Effector memory CD8-positive, alpha-beta T cell (primary cell): ENCODE measurements around the gene GRID2IP.
A peak's percentile ranks its signal among the peaks of the same experiment; 100 is the strongest.
"Not testable (repeated sequence)": the region's sequence is repeated elsewhere in the genome, so short reads cannot be mapped to it uniquely, and the experiment has no call there.

Source experiments
- ATAC-seq: fragments of 150-1000 bp; cut with Tn5 transposase; replicated peaks from 2 replicates; pipeline ENCODE4 v1.10.0; 2021; ENCODE audit warnings: mild to moderate bottlenecking, moderate library complexity
- DNase-seq, 3 experiments: peaks; one replicate each; pipeline ENCODE4 v3.0.0; 2021
- H3K27ac Mint-ChIP-seq, 2 donors: one replicate each; pipeline ENCODE4 v1.8.0; 2022; ENCODE audit warnings: mild to moderate bottlenecking in 2 of 2, mixed read lengths in 2 of 2, moderate library complexity in 2 of 2
- H3K27me3 Mint-ChIP-seq, 2 donors: one replicate each; pipeline ENCODE4 v1.8.0; 2022; ENCODE audit warnings: mixed read lengths in 2 of 2
- H3K36me3 Mint-ChIP-seq: one replicate; pipeline ENCODE4 v1.8.0; 2022; ENCODE audit warnings: mild to moderate bottlenecking, moderate library complexity, mixed read lengths; ENCODE audit not compliant: insufficient read depth
- H3K4me1 Mint-ChIP-seq, 2 donors: one replicate each; pipeline ENCODE4 v1.8.0; 2022; ENCODE audit warnings: low read depth in 2 of 2, mixed read lengths in 2 of 2
- H3K4me3 Mint-ChIP-seq, 2 donors: one replicate each; pipeline ENCODE4 v1.8.0; 2022; ENCODE audit warnings: mild to moderate bottlenecking in 2 of 2, mixed read lengths in 2 of 2, moderate library complexity in 2 of 2
- H3K9me3 Mint-ChIP-seq, 2 donors: one replicate each; pipeline ENCODE4 v1.8.0; 2022; ENCODE audit warnings: mixed read lengths in 2 of 2
- total RNA-seq, 9 experiments: gene quantifications; one replicate each; lab custom pipeline; 2026; lab: John Stamatoyannopoulos, UW

The GRID2IP gene
- total RNA-seq = 0 to 1.7 (median 0.33) reads per million in 9 experiments

- H3K36me3 Mint-ChIP-seq = no peaks in the 10 kb centered on the region
- no peak within 1 kb of the TSS for H3K27ac Mint-ChIP-seq
- ATAC-seq (no peak), DNase-seq (no peak)
- H3K4me3 Mint-ChIP-seq = no peak within 1 kb of the TSS
- no peaks in the 10 kb centered on the region for H3K9me3 Mint-ChIP-seq
- H3K4me1 Mint-ChIP-seq = peaks cover 0 to 2% of the 10 kb centered on the region in 2 donors
- peaks cover 0 to 4% of the 10 kb centered on the region in 2 donors for H3K27me3 Mint-ChIP-seq
Measured at GRCh38 chr7:6551016-6551511, at the start of gene GRID2IP. Gene GRID2IP, minus strand, starts transcription at chr7:6551461. Its CDS starts 25 bp downstream, at chr7:6551436.

GRCh38 chr7:6600093-6600492, 48.8 kb upstream of the GRID2IP start:
- Mint-ChIP-seq H3K9me3 (no peaks in the 10 kb centered on the region), H3K27ac (peak overlapping the region in 1 of 2 donors; percentile 66), H3K36me3 (peaks cover 77% of the 10 kb centered on the region), H3K4me1 (peaks cover 8 to 13% of the 10 kb centered on the region in 2 donors), H3K27me3 (no peaks in the 10 kb centered on the region), H3K4me3 (no peak overlapping the region)
- ATAC-seq (no peak), DNase-seq (no peak)

DNA sequence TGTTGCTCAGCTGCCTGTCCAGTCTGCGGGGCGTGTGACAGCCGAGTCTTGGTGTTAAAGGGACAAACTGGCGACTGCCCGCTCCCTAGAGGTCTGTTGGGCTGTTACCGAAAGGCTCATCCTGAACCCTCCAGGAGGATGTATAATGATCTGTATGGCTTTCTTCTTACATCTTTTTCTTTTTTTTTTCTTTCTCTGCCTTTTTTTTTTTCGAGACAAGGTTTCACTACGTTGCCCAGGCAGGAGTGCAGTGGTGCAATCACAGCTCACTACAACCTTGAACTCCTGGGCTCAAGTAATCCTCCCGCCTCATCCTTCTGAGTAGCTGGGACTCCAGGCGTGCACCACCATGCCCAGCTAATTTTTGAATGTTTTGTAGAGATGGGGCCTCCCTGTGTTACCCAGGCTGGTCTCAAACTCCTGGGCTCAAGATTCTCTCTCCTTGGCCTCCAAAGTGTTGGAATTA, 39.4 kb upstream of the GRID2IP start:
- Mint-ChIP-seq H3K4me3 (peak overlapping the region; percentile 88 to 93), H3K36me3 (peaks cover 67% of the 10 kb centered on the region), H3K27me3 (no peaks in the 10 kb centered on the region), H3K27ac (peak overlapping the region; percentile 89 to 94), H3K4me1 (peaks cover 7 to 11% of the 10 kb centered on the region in 2 donors), H3K9me3 (no peaks in the 10 kb centered on the region)
- ATAC-seq (peak; percentile 0), DNase-seq (no peak)

DNA sequence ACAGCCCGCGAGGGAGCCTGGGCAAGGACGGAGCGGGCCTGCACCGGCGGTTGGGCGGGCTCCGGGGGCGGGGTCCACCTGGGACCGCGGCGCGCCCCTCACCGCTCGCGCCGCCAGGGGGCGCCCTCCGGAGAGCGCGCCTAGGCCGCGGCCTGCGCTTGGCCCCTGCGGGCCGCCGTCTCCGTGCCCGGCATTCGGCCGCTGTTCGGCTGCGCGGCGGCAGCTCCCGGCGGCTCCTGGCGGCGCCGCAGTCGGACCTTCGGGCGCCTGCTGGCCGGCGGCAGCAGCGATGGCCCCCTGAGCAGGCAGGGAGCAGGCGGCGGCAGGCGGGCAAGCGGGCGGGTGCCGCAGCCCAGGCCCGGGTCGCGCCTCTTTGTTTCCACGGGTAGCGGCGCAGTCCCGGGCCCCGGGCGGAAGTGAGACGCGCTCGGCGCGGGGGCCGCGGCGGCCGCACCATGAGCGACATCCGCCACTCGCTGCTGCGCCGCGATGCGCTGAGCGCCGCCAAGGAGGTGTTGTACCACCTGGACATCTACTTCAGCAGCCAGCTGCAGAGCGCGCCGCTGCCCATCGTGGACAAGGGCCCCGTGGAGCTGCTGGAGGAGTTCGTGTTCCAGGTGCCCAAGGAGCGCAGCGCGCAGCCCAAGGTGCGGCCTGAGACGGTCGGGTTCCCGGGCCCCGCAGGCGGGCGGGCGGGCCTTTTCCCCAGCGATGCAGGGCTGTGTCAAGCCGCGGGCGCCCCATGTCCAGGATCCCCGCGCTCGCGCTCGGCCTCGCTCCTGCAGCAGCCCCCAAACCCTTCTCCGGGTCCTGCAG, 38.8 kb upstream of the GRID2IP start, which contains the start of gene INTS15:
INTS15 (plus strand) TSS at position 193 of the 816 bp plus-strand sequence; CDS start at position 456, 263 bp downstream.
- Mint-ChIP-seq H3K36me3 (peaks cover 60% of the 10 kb centered on the region), H3K27me3 (no peaks in the 10 kb centered on the region), H3K4me1 (peaks cover 7 to 11% of the 10 kb centered on the region in 2 donors), H3K4me3 (peak within 1 kb of the TSS; percentile 88 to 93), H3K9me3 (no peaks in the 10 kb centered on the region), H3K27ac (peak within 1 kb of the TSS; percentile 89 to 94)
- DNase-seq (peak; percentile 79 to 87 (median 82)), ATAC-seq (peak; percentile 88)

DNA sequence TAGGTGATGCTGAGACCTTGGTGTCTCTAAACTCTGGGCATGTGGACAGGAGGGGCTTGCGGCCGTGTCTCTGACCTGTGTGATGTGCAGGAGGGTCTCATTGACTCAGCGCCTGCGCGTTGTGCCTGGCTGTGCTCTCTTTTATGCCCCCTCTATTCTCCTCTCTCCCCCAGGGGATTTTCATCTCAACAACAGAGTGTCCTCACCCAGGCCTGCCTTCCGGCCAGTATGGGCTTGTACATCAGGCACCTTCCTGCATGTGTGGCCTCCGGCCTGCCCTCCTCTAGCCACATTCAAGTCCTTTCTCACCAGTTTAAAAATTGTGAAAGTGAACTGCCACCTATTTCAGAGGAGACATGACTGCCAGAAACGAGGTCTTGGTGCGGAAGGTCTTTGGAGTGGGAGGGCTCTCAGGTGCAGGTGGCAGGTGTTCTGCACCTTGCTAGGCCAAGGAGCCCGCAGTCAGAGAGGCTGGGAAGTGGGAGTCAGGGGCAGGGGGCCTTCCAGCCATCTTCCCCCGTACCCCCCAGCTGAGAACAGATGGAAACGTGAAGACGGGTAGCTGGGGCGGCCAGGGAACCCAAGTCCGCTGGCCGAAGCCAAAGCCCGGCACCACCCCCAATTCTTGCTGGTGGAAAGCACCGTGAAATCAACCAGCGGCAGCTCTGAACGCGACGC, 38.0 kb upstream of the GRID2IP start:
- peaks cover 7 to 11% of the 10 kb centered on the region in 2 donors for H3K4me1 Mint-ChIP-seq
- peak overlapping the region; percentile 73 to 92 for H3K27ac Mint-ChIP-seq
- no peak for ATAC-seq
- peak overlapping the region; percentile 71 to 79 for H3K4me3 Mint-ChIP-seq
- H3K36me3 Mint-ChIP-seq = peaks cover 53% of the 10 kb centered on the region
- H3K27me3 Mint-ChIP-seq = no peaks in the 10 kb centered on the region
- DNase-seq = no peak
- H3K9me3 Mint-ChIP-seq = no peaks in the 10 kb centered on the region

DNA sequence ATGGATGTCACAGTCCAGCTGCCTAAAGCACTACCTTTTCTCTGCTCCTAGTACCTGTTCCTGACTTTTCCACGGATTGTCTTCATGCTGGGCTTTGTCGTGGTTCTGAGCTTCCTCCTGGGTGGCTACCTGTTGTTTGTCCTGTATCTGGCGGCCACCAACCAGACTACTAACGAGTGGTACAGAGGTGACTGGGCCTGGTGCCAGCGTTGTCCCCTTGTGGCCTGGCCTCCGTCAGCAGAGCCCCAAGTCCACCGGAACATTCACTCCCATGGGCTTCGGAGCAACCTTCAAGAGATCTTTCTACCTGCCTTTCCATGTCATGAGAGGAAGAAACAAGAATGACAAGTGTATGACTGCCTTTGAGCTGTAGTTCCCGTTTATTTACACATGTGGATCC, 37.3 kb upstream of the GRID2IP start:
- peaks cover 7 to 11% of the 10 kb centered on the region in 2 donors for H3K4me1 Mint-ChIP-seq
- peak overlapping the region in 1 of 2 donors; percentile 31 for H3K4me3 Mint-ChIP-seq

GRCh38 chr7:6585746-6586432, 34.6 kb upstream of the GRID2IP start:
- not testable (repeated sequence) for H3K27me3 Mint-ChIP-seq, H3K27ac Mint-ChIP-seq, H3K4me3 Mint-ChIP-seq, ATAC-seq, DNase-seq, H3K9me3 Mint-ChIP-seq, H3K4me1 Mint-ChIP-seq
- H3K36me3 Mint-ChIP-seq = peaks cover 34% of the 10 kb centered on the region

More for the DNA sequence above, 37.3 kb upstream of the GRID2IP start:
- H3K27ac Mint-ChIP-seq = no peak overlapping the region
- H3K9me3 Mint-ChIP-seq = no peaks in the 10 kb centered on the region
- DNase-seq = no peak
- H3K27me3 Mint-ChIP-seq = no peaks in the 10 kb centered on the region
- ATAC-seq = no peak
- H3K36me3 Mint-ChIP-seq = peaks cover 47% of the 10 kb centered on the region

- no peak for ATAC-seq
- H3K27me3 Mint-ChIP-seq = no peaks in the 10 kb centered on the region
- H3K36me3 Mint-ChIP-seq = peaks cover 28% of the 10 kb centered on the region
- H3K9me3 Mint-ChIP-seq = no peaks in the 10 kb centered on the region
- peak overlapping the region; percentile 92 to 96 for H3K27ac Mint-ChIP-seq
- H3K4me3 Mint-ChIP-seq = no peak overlapping the region
- peaks cover 5 to 13% of the 10 kb centered on the region in 2 donors for H3K4me1 Mint-ChIP-seq
- DNase-seq = no peak
Measured at GRCh38 chr7:6579446-6579845, 28.2 kb upstream of the GRID2IP start.

- DNase-seq = no peak
- Mint-ChIP-seq H3K4me1 (peaks cover 5 to 13% of the 10 kb centered on the region in 2 donors), H3K9me3 (no peaks in the 10 kb centered on the region), H3K27me3 (no peaks in the 10 kb centered on the region), H3K36me3 (peaks cover 25% of the 10 kb centered on the region), H3K27ac (peak overlapping the region; percentile 92 to 96), H3K4me3 (peak overlapping the region; percentile 86 to 87)
- no peak for ATAC-seq
Measured at GRCh38 chr7:6578114-6579084, 27.1 kb upstream of the GRID2IP start.

GRCh38 chr7:6577369-6578113, 26.3 kb upstream of the GRID2IP start, which contains the start of gene ZDHHC4:
Gene ZDHHC4, plus strand, starts transcription at chr7:6577454. Its CDS starts 3,108 bp downstream, at chr7:6580562.
- H3K9me3 Mint-ChIP-seq = no peaks in the 10 kb centered on the region
- ATAC-seq = peak; percentile 97
- H3K27ac Mint-ChIP-seq = peak within 1 kb of the TSS; percentile 92 to 96
- H3K27me3 Mint-ChIP-seq = peaks cover 4 to 5% of the 10 kb centered on the region in 2 donors
- peak; percentile 81 to 84 (median 83) for DNase-seq
- peaks cover 5 to 13% of the 10 kb centered on the region in 2 donors for H3K4me1 Mint-ChIP-seq
- H3K36me3 Mint-ChIP-seq = peaks cover 22% of the 10 kb centered on the region
- peak within 1 kb of the TSS; percentile 86 to 87 for H3K4me3 Mint-ChIP-seq

DNA sequence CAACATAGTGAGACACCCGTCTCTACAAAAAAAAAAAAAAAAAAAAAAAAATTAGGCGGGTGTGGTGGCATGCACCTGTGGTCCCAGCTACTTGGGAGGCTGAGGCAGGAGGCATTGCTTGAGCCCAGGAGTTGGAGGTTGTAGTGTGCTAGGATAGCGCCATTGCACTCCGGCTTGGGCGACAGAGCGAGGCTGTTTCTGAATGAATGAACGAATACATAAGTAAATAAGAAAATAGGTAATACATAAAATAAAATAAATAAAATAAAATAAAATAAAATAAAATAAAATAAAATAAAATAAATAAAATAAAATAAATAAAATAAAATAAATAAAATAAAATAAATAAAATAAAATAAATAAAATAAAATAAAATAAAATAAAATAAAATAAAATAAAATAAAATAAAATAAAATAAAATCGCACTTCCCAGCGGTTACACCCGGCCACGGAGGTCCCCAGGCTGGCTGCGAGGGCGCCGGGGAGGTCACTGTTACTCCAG, 25.7 kb upstream of the GRID2IP start:
- H3K27me3 Mint-ChIP-seq = peaks cover 6 to 10% of the 10 kb centered on the region in 2 donors
- DNase-seq, H3K9me3 Mint-ChIP-seq, ATAC-seq: not testable (repeated sequence)
- peaks cover 5 to 13% of the 10 kb centered on the region in 2 donors for H3K4me1 Mint-ChIP-seq
- peaks cover 22% of the 10 kb centered on the region for H3K36me3 Mint-ChIP-seq
- H3K4me3 Mint-ChIP-seq = peak overlapping the region; percentile 86 to 87
- peak overlapping the region; percentile 92 to 96 for H3K27ac Mint-ChIP-seq
